Placental epithelial cell (primary cell): Measurements from ENCODE around the gene ERVK3-1. TPM values are rescaled to one million over a fixed set of nuclear protein-coding genes. Genes with fewer than 3 reads are reported as not detected.

Experiments
- small RNA-seq: library from RNA; depleted of rRNA; stranded (forward); fragments of <200 nt; gene quantifications from one replicate; pipeline ENCODE3, GENCODE V24; 2012
- total RNA-seq: library from RNA; depleted of rRNA; stranded (reverse); fragments of >200 nt; gene quantifications from 2 replicates; pipeline ENCODE4 v1.2.3, GENCODE V29; 2012

The ERVK3-1 gene, protein sequence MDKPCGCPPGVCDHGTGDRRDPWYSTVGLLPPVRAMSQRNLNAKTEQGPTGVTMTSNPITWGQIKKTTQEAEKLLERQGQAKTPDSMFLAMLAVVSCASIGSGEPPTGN
- total RNA-seq = 33.4 and 35.5 TPM in 2 replicates

GRCh38 chr19:58305065-58305931 is at the start of gene ERVK3-1:
TSS of gene ERVK3-1 (plus strand) at chr19:58305377. CDS start at chr19:58312169, 6,792 bp downstream.

DNA sequence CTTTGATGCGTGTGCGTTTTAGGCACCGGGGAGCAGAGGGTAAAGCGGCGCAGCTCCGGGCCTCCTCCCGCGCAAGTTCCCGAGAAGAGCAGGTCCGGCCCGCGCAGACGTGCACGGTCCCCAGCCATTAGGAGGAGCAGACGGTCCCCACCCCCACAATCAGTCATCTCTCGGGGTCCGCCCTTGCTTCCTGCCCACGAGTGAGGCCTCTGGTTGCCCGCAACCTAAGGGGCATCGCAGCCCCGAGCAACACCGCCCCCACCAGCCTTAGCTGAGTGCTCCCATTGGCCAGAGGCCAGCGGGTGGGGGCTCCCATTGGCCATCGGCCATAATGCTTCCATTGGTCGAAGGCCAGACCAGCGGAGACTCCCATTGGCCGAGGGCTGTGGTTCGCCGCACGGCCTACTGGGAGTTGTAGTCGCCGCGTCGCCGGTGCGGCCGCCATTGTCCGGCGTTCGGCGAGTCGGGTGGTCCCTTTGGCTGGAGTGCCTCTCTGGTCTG is 26.6 kb upstream of the ERVK3-1 start, which contains the start of gene ZNF8:
Gene ZNF8, plus strand, starts transcription at position 415 of the 501 bp plus-strand sequence. CDS start 127 bp downstream, outside the sequence.

DNA sequence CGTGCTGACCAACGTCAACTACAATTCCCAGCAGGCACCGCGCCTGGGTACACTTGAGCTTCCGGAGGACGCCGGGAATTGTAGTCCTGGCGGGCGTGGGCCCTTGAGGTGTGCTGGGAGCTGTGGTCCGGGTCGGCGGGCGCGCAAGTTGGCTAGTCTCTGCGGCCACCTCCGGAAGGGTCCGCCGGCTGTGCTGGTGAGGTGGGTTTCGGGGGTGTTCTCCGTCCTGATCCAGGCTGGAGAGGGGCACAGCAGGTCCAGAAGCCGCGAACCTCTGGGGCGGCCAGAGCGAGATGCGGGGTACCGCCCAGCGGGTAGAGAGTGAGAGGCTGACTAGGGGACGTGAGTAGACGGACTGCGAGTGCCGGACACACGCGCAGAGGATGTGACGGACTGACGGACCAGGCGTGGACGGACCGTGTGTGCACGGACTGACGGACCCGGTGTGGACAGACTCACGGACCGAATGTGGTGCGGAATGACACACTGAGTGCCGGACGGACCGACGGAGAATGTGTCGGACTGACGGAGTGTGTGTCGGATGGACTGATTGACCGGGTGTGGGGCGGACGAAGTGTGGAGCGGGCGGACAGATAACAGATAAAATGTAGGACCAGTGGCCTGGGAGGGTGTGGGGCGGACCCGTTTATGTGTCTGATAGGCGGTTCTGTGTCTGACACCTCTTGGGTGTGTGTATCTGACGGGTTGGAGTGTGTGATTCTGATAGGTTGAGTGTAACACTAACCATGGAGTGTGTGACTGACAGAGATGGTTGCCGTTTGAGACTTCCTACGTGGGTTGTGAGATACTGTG is 21.9 kb downstream of the ERVK3-1 start, which contains the start of gene ZSCAN22:
Gene ZSCAN22, plus strand, starts transcription at position 81 of the 813 bp plus-strand sequence. CDS start 7,809 bp downstream, outside the sequence.

DNA sequence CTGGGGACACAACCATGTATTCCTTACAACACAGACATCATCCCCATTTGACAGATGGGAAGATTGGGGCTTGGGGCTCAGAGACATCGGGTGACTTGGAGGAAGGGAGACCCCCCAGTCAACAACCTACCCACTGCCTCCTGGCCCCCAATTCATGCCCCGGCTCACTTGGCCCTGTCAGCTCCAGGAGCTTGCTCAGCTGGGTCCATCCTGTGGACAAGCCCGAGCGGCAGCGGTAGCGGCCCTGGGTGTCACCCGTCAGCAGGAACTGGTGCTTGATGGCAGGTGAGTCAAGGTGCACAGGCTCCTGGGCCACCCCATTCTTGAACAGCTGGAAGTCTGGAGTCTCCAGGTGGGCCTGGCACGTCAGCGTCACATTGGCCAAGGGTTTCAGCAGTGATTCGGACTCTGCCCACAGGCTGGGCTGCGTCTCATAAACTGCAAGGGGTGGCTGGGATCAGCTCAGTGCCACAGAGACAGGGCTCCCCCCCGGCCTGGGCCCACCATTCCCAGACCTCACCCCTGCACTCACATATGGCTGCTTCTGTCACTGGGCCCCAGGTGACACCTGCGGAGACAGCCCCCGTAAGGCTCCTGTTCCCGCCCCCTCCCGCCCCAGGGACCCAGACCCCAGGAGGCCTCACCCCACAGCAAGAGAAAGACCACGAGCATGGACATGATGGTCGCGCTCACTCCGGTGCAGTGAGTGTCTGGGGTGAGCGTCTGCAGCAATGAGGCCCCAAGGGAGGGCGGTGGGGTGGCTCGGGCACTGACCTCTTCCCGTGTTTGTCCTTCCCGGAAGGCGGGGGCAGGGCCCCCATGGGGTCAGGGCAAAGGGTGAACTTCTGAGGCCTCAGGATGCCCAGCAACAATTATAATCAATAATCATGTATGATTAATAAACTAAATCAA is 47.8 kb downstream of the ERVK3-1 start, which contains the start of gene A1BG:
Gene A1BG, minus strand, starts transcription at position 733 of the 912 bp plus-strand sequence. Its CDS starts 55 bp downstream, at position 678.

GRCh38 chr19:58362272-58362994 is 57.3 kb downstream of the ERVK3-1 start, which contains the start of gene ZNF497:
TSS of gene ZNF497 (minus strand) at chr19:58362751. CDS start at chr19:58357635, 5,116 bp downstream.

Small RNAs within 50 kb of the gene (small RNA-seq; reads per million reads assigned to genes)
- gene MIR6806 = not detected
- 0.09 reads per million for gene RNA5SP473

Other genes with a start within 250 kb of the ERVK3-1 start
- gene ZNF135, start 246.1 kb upstream of the ERVK3-1 start, total RNA-seq = 6.4 and 9.4 TPM in 2 replicates
- 39.7 and 53.8 TPM in 2 replicates for gene ZSCAN18, start 207.1 kb upstream of the ERVK3-1 start, total RNA-seq
- 14.1 and 17.7 TPM in 2 replicates for gene ZNF329, start 154.6 kb upstream of the ERVK3-1 start, total RNA-seq
- 28.3 and 30.6 TPM in 2 replicates for gene ZNF274, start 122.3 kb upstream of the ERVK3-1 start, total RNA-seq
- gene ZNF544, start 76.5 kb upstream of the ERVK3-1 start, total RNA-seq = 20.8 and 39.8 TPM in 2 replicates
- gene ZNF8, start 26.4 kb upstream of the ERVK3-1 start, total RNA-seq = 7.9 and 9.4 TPM in 2 replicates
- 5.5 and 6.6 TPM in 2 replicates for gene ZSCAN22, start 21.6 kb downstream of the ERVK3-1 start, total RNA-seq
- 0.79 TPM in 1 of 2 replicates, not detected in the other for gene A1BG, start 48.1 kb downstream of the ERVK3-1 start, total RNA-seq
- gene ZNF497, start 57.4 kb downstream of the ERVK3-1 start, total RNA-seq = 3.3 and 3.9 TPM in 2 replicates
- 4.4 and 6.3 TPM in 2 replicates for gene ZNF837, start 75.7 kb downstream of the ERVK3-1 start, total RNA-seq
- 1,650 and 1,691 TPM in 2 replicates for gene RPS5, start 81.9 kb downstream of the ERVK3-1 start, total RNA-seq
- 2.8 and 5.5 TPM in 2 replicates for gene RNF225, start 90.3 kb downstream of the ERVK3-1 start, total RNA-seq
- gene ZNF584, start 103.3 kb downstream of the ERVK3-1 start, total RNA-seq = 13.2 and 17.3 TPM in 2 replicates
- gene ZNF132, start 134.8 kb downstream of the ERVK3-1 start, total RNA-seq = 12.6 and 14.6 TPM in 2 replicates
- 13.3 and 14.6 TPM in 2 replicates for gene ZNF324B, start 146.2 kb downstream of the ERVK3-1 start, total RNA-seq
- gene ZNF324, start 161.7 kb downstream of the ERVK3-1 start, total RNA-seq = 25.1 and 41.3 TPM in 2 replicates
- gene ZNF446, start 171.0 kb downstream of the ERVK3-1 start, total RNA-seq = 15.3 and 22.0 TPM in 2 replicates
- gene SLC27A5, start 206.6 kb downstream of the ERVK3-1 start, total RNA-seq = 4.4 and 6.3 TPM in 2 replicates
- gene ZBTB45, start 214.4 kb downstream of the ERVK3-1 start, total RNA-seq = 12.3 and 12.6 TPM in 2 replicates
- gene TRIM28, start 238.7 kb downstream of the ERVK3-1 start, total RNA-seq = 414 and 576 TPM in 2 replicates
- gene CHMP2A, start 249.7 kb downstream of the ERVK3-1 start, total RNA-seq = 65.1 and 108 TPM in 2 replicates